D721Med (cell line): ENCODE results near the gene CCDC92.

Source experiments
- DNase-seq: peaks from one replicate; pipeline ENCODE4 v3.0.0; 2011; ENCODE audit warnings: low spot score; ENCODE audit not compliant: insufficient read length
- FAIRE-seq: peaks from 2 replicates; lab custom pipeline; 2011; peaks lifted over from hg19 to GRCh38; lab: Jason Lieb, UNC
- TF ChIP-seq, protein P1 (sequence below): IDR thresholded peaks from 2 replicates; pipeline ENCODE4 v1.5.1; 2012; ENCODE audit warnings: mild to moderate bottlenecking, control low read depth; ENCODE audit not compliant: insufficient read depth; ENCODE audit errors: missing control alignments

The CCDC92 gene

GRCh38 chr12:123886931-123887582 is 85.6 kb downstream of the CCDC92 start:
- DNase-seq (no peak), FAIRE-seq (no peak)
- TF ChIP-seq, protein P1, sequence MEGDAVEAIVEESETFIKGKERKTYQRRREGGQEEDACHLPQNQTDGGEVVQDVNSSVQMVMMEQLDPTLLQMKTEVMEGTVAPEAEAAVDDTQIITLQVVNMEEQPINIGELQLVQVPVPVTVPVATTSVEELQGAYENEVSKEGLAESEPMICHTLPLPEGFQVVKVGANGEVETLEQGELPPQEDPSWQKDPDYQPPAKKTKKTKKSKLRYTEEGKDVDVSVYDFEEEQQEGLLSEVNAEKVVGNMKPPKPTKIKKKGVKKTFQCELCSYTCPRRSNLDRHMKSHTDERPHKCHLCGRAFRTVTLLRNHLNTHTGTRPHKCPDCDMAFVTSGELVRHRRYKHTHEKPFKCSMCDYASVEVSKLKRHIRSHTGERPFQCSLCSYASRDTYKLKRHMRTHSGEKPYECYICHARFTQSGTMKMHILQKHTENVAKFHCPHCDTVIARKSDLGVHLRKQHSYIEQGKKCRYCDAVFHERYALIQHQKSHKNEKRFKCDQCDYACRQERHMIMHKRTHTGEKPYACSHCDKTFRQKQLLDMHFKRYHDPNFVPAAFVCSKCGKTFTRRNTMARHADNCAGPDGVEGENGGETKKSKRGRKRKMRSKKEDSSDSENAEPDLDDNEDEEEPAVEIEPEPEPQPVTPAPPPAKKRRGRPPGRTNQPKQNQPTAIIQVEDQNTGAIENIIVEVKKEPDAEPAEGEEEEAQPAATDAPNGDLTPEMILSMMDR: no peak

DNA sequence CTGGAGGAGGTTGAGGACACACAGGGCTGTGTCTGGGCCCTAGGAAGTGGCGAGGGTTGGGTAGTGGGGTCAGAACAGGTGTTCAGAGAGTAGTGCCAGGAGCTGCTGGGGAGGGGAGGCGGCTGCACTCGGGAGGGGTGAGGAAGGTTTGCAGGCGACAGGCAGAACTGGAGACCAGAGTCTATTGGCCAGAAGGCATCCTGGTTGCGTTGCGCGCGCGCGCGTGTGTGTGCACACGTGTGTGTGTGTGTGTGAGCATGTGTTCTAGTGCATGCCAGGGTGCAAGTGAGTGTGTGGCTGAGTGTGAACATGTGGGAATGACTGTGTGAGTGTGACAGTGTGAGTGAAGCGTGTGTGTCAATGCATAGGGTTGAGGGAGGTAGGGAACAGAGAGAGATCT is 86.4 kb downstream of the CCDC92 start:
- no peak for FAIRE-seq
- DNase-seq: no peak
- TF ChIP-seq, protein P1: no peak
